MM.1S (cell line): ENCODE data around the gene AMZ1.
A peak's percentile ranks its signal among the peaks of the same experiment; 100 is the strongest.

ENCODE experiments used
- DNase-seq: peaks from one replicate; pipeline ENCODE4 v3.0.0-alpha.2; 2015
- H2AFZ ChIP-seq: fragments of 300-600 bp; sonication (generic); 2 replicates; pipeline ENCODE4 v1.6.0; 2016; ENCODE audit warnings: antibody characterized with exemption, low read length
- H3F3A ChIP-seq: fragments of 300-600 bp; sonication (generic); 2 replicates; pipeline ENCODE4 v1.6.1; 2016; ENCODE audit warnings: mild to moderate bottlenecking, antibody characterized with exemption, low read length, moderate library complexity, mixed read lengths; ENCODE audit not compliant: insufficient read depth
- H3K27ac ChIP-seq: fragments of 300-600 bp; sonication (generic); 2 replicates; pipeline ENCODE4 v1.5.1; 2016; ENCODE audit warnings: mild to moderate bottlenecking, low read length
- H3K27me3 ChIP-seq: fragments of 300-600 bp; sonication (generic); replicated peaks from 2 replicates; pipeline ENCODE4 v1.6.0; 2016; ENCODE audit warnings: low read length; ENCODE audit not compliant: insufficient read depth
- H3K36me3 ChIP-seq: fragments of 300-600 bp; sonication (generic); replicated peaks from 2 replicates; pipeline ENCODE4 v1.6.1; 2016; ENCODE audit warnings: mild to moderate bottlenecking, low read length, mixed read lengths; ENCODE audit not compliant: insufficient read depth
- H3K4me1 ChIP-seq: fragments of 300-600 bp; sonication (generic); 2 replicates; pipeline ENCODE4 v1.6.1; 2016; ENCODE audit warnings: low read length, mixed read lengths
- H3K4me2 ChIP-seq: fragments of 300-600 bp; sonication (generic); 2 replicates; pipeline ENCODE4 v1.6.0; 2016; ENCODE audit warnings: low read depth, low read length
- H3K4me3 ChIP-seq: fragments of 300-600 bp; sonication (generic); 2 replicates; pipeline ENCODE4 v1.5.1; 2016; ENCODE audit warnings: low read length, mixed read lengths
- H3K79me2 ChIP-seq: fragments of 300-600 bp; sonication (generic); 2 replicates; pipeline ENCODE4 v1.6.1; 2016; ENCODE audit warnings: mixed run types, low read length, mixed read lengths
- H3K9ac ChIP-seq: fragments of 300-600 bp; sonication (generic); 2 replicates; pipeline ENCODE4 v1.6.1; 2016; ENCODE audit warnings: low read length, mixed read lengths
- H3K9me2 ChIP-seq: fragments of 300-600 bp; sonication (generic); replicated peaks from 2 replicates; pipeline ENCODE4 v1.6.1; 2016; ENCODE audit warnings: mild to moderate bottlenecking, low read length, mixed read lengths; ENCODE audit not compliant: insufficient read depth
- H3K9me3 ChIP-seq: fragments of 300-600 bp; sonication (generic); replicated peaks from 2 replicates; pipeline ENCODE4 v1.6.1; 2016; ENCODE audit warnings: mild to moderate bottlenecking, low read length, mixed read lengths; ENCODE audit not compliant: insufficient read depth
- H4K20me1 ChIP-seq: fragments of 300-600 bp; sonication (generic); 2 replicates; pipeline ENCODE4 v1.6.1; 2016; ENCODE audit warnings: mild to moderate bottlenecking, low read length, moderate library complexity, mixed read lengths; ENCODE audit not compliant: insufficient read depth
- EZH2 ChIP-seq: fragments of 300-600 bp; sonication (generic); optimal IDR thresholded peaks from 2 replicates; pipeline ENCODE3; 2017; ENCODE audit warnings: low read depth, mild to moderate bottlenecking, antibody characterized with exemption, low read length, mixed read lengths
- EZH2phosphoT487 ChIP-seq: fragments of 300-600 bp; sonication (generic); IDR thresholded peaks from 2 replicates; pipeline ENCODE4 v1.6.1; 2018; ENCODE audit warnings: antibody characterized with exemption, low read length
- TF ChIP-seq, protein P1 (sequence below): fragments of 300-600 bp; sonication (generic); IDR thresholded peaks from 2 replicates; pipeline ENCODE4 v1.5.1; 2016; ENCODE audit warnings: antibody characterized with exemption, low read length, mixed read lengths

Gene AMZ1, protein sequence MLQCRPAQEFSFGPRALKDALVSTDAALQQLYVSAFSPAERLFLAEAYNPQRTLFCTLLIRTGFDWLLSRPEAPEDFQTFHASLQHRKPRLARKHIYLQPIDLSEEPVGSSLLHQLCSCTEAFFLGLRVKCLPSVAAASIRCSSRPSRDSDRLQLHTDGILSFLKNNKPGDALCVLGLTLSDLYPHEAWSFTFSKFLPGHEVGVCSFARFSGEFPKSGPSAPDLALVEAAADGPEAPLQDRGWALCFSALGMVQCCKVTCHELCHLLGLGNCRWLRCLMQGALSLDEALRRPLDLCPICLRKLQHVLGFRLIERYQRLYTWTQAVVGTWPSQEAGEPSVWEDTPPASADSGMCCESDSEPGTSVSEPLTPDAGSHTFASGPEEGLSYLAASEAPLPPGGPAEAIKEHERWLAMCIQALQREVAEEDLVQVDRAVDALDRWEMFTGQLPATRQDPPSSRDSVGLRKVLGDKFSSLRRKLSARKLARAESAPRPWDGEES

GRCh38 chr7:2687881-2688318 is at the start of gene AMZ1:
AMZ1 (plus strand) TSS chr7:2688202; CDS start chr7:2700452, 12,250 bp downstream.
- no peaks in the 10 kb centered on the region; the same call in 1 of the 2 replicates for H3F3A ChIP-seq
- TF ChIP-seq, protein P1, sequence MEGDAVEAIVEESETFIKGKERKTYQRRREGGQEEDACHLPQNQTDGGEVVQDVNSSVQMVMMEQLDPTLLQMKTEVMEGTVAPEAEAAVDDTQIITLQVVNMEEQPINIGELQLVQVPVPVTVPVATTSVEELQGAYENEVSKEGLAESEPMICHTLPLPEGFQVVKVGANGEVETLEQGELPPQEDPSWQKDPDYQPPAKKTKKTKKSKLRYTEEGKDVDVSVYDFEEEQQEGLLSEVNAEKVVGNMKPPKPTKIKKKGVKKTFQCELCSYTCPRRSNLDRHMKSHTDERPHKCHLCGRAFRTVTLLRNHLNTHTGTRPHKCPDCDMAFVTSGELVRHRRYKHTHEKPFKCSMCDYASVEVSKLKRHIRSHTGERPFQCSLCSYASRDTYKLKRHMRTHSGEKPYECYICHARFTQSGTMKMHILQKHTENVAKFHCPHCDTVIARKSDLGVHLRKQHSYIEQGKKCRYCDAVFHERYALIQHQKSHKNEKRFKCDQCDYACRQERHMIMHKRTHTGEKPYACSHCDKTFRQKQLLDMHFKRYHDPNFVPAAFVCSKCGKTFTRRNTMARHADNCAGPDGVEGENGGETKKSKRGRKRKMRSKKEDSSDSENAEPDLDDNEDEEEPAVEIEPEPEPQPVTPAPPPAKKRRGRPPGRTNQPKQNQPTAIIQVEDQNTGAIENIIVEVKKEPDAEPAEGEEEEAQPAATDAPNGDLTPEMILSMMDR, result no peak
- TF ChIP-seq EZH2, result no peak
- no peak for TF ChIP-seq EZH2phosphoT487
- no peaks in the 10 kb centered on the region for H3K79me2 ChIP-seq
- no peak within 1 kb of the TSS for H3K9ac ChIP-seq
- no peaks in the 10 kb centered on the region for H4K20me1 ChIP-seq
- DNase-seq, result no peak
- H3K36me3 ChIP-seq, result no peaks in the 10 kb centered on the region
- H3K4me2 ChIP-seq, result peak within 1 kb of the TSS; percentile 69
- H3K9me2 ChIP-seq, result no peaks in the 10 kb centered on the region
- H2AFZ ChIP-seq, result 0 out of 2 replicates have a peak within 1 kb of the TSS, but pooled peaks have one; percentile 23
- H3K4me1 ChIP-seq, result peaks cover 17% of the 10 kb centered on the region
- H3K27ac ChIP-seq, result no peak within 1 kb of the TSS
- H3K27me3 ChIP-seq, result peaks cover 62% of the 10 kb centered on the region
- H3K4me3 ChIP-seq, result peak within 1 kb of the TSS; percentile 16; the same call in 1 of the 2 replicates
- H3K9me3 ChIP-seq, result no peaks in the 10 kb centered on the region

GRCh38 chr7:2638224-2638991 is 49.6 kb upstream of the AMZ1 start:
- Histone ChIP-seq H3K9ac (no peak overlapping the region), H3K79me2 (no peaks in the 10 kb centered on the region), H2AFZ (no peak overlapping the region), H4K20me1 (no peaks in the 10 kb centered on the region), H3K9me2 (no peaks in the 10 kb centered on the region), H3K36me3 (no peaks in the 10 kb centered on the region), H3K4me1 (no peaks in the 10 kb centered on the region), H3K27me3 (peaks cover 86% of the 10 kb centered on the region), H3K27ac (no peak overlapping the region), H3F3A (no peaks in the 10 kb centered on the region), H3K4me3 (no peak overlapping the region), H3K9me3 (no peaks in the 10 kb centered on the region), H3K4me2 (no peak overlapping the region)
- DNase-seq, result no peak
- TF ChIP-seq, protein P1, result no peak
- TF ChIP-seq EZH2phosphoT487 (no peak), EZH2 (no peak)

DNA sequence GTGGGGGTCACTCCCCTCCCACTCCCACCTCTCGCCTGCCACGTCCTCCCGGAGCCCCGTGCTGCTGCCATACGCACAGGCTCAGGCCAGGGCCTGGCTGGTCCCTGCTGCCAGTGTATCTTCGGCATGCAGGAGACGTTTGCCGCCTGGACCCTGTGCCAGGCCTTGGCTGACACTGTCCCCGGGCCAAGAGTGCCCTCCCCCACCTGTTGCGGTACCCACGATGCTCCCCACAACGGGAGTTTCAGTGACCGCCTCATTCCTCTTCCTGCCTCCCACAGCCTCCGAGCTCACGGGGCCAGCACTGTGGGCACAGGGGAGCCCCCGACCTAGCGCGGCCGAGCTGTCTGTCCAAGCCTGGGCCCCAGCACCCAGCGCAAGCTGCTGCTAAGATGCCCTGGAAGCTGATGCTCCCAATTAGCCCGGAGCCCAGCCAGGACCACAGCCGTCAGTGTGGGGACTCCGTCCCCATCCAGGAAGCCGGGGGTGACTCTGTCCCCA is 48.8 kb upstream of the AMZ1 start:
- no peak for TF ChIP-seq EZH2phosphoT487
- TF ChIP-seq, protein P1, result no peak
- TF ChIP-seq EZH2, result no peak

More for the DNA sequence above, 48.8 kb upstream of the AMZ1 start:
- Histone ChIP-seq H3K36me3 (no peaks in the 10 kb centered on the region), H3K79me2 (no peaks in the 10 kb centered on the region), H3K9me3 (no peaks in the 10 kb centered on the region), H2AFZ (no peak overlapping the region), H3K4me2 (no peak overlapping the region), H4K20me1 (no peaks in the 10 kb centered on the region), H3K4me1 (no peaks in the 10 kb centered on the region), H3K9me2 (no peaks in the 10 kb centered on the region), H3K4me3 (no peak overlapping the region), H3K9ac (no peak overlapping the region), H3K27ac (no peak overlapping the region), H3K27me3 (peaks cover 86% of the 10 kb centered on the region), H3F3A (no peaks in the 10 kb centered on the region)
- DNase-seq, result no peak
